HG03520 (cell line): ENCODE measurements around the gene IGFL2.
"Not testable (repeated sequence)": the region's sequence is repeated elsewhere in the genome, so short reads cannot be mapped to it uniquely, and the experiment has no call there.

Source experiments
- ATAC-seq: cut with Tn5 transposase; IDR thresholded peaks from one replicate; pipeline ENCODE4 v1.9.1; 2021; ENCODE audit warnings: mild to moderate bottlenecking, moderate library complexity; ENCODE audit not compliant: unreplicated experiment

Gene IGFL2

GRCh38 chr19:46186717-46187101, 38.7 kb downstream of the IGFL2 start:
- ATAC-seq, result no peak

DNA sequence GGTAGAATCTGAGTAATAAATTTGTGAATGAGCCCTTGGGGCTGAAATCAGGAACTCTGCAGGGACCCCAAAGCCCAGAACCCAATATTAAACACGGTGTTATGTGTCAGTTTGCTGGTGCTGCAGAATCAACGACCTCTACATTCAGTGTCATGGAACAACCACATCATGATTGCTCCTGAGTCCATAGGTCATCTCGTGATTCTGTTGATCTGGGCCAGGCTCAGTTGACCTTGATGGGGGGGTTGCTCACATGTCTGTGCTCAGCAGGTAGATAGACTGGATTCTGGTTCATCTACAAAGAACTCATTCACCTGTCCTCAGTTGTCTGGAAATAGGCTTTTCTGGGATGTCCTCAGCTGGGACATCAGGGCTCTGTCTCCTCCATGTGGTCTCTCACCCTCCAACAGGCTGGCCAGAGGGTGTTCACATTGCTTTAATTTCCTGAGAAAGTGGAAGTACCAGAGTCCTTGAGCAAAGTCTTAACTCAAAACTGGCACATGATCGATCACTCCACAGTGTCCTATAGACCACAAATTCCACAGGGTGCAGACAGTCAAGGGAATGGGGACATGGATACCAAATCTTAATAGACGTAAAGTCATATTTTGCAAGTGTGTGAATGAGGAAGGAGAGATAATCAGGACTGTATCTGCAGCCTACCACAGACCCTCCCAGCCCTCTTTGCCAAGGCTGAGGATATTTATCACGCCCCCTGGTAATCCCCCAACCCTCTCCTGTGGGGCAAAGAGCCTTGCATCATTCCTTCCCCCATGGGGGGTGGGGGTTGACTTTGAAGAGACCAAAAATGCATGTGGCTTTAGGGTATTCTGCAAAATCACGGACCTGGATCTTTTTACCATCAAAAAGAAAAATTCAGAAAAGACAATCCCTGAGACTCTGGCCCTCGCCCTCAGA, 42.2 kb downstream of the IGFL2 start:
- ATAC-seq, result no peak

DNA sequence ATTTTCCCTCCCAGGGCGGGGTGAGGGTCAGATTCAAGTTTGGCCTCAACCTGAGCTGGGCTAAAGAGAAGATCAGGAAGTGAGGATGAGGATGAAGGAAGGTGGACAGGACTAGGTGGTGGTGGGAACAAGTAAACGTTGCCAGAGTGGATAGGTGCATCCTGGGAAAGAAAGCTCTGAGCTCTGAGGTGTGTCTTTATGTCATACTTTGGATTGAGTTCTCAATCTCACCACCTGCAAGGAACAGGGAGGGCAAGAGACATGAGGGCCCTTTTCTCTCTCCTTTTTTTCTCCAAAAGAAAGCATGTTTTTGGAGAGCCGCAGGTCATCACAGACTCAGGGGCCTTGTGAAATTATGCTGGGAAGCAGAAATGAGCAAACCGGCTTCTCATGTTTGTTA, 43.3 kb downstream of the IGFL2 start:
- no peak for ATAC-seq

- no peak for ATAC-seq
Observed at GRCh38 chr19:46191972-46192371, 43.9 kb downstream of the IGFL2 start.

- ATAC-seq, result not testable (repeated sequence)
Observed at GRCh38 chr19:46192626-46192991, 44.6 kb downstream of the IGFL2 start.

DNA sequence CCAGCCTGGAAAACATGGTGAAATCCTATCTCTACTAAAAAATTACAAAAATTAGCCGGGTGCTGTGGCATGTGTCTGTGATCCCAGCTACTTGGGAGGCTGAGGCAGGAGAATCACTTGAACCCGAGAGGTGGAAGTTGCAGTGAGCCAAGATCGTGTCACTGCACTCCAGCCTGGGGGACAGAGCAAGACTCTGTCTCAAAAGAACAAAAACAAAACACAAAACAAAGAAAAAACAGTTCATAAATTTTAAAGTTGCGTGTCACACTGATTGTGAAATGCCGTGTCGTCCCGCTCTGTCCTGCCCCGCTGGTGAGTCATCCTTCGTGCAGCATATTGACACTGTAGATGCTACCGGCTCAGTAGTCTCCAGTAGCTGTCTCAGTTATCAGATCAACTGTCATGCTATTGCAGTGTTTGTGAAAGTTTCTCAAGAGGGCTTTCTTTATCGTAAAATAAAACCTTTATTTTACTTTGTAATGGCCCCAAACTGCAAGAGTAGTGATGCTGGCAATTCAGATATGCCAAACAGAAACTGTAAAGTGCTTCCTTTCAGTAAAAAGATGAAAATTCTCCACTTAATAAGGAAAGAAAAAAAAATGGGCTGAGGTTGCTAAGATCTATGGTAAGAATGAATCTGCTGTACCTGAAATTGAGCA, 45.1 kb downstream of the IGFL2 start:
- ATAC-seq, result no peak

DNA sequence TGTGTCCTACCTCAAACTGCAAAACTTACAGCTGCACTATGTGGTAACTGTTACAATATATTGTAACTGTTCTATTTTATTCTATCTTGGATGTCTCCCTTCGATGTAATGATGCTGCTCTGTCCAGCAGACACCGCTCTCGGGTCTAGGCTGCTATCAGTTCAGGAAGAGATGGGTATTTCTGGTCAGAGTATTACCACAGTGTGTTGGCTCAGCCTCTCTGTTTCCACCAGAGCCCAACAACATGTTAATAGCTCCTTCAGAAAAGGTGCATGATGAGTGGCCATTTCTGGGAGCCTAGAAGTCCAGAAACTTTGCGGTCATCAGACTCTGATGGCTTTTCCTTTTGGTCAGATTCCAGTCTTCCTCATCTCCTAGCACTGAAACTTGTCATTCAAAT, 45.6 kb downstream of the IGFL2 start:
- ATAC-seq, result no peak

DNA sequence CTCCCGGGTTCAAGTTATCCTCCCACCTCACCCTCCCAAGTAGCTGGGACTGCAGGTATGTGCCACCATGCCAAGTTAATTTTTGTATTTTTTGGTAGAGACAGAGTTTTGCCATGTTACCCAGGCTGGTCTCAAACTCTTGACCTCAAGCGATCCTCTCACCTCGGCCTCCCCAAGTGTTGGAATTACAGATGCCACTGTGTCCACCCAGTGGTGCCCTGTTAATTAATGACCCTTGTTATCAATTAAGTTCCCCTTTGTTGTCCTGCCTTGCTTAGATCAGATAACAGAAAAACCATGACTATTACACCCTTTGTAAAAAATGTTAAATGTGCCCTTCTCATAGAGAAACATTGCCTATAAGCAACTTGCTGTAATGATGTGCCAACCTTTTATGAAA, 47.1 kb downstream of the IGFL2 start:
- no peak for ATAC-seq

- not testable (repeated sequence) for ATAC-seq
Observed at GRCh38 chr19:46195919-46196318, 47.9 kb downstream of the IGFL2 start.

- ATAC-seq, result no peak
Observed at GRCh38 chr19:46196410-46197124, 48.5 kb downstream of the IGFL2 start.

GRCh38 chr19:46197314-46198070, 49.5 kb downstream of the IGFL2 start:
- ATAC-seq, result no peak

GRCh38 chr19:46198756-46199155, 50.7 kb downstream of the IGFL2 start:
- no peak for ATAC-seq

DNA sequence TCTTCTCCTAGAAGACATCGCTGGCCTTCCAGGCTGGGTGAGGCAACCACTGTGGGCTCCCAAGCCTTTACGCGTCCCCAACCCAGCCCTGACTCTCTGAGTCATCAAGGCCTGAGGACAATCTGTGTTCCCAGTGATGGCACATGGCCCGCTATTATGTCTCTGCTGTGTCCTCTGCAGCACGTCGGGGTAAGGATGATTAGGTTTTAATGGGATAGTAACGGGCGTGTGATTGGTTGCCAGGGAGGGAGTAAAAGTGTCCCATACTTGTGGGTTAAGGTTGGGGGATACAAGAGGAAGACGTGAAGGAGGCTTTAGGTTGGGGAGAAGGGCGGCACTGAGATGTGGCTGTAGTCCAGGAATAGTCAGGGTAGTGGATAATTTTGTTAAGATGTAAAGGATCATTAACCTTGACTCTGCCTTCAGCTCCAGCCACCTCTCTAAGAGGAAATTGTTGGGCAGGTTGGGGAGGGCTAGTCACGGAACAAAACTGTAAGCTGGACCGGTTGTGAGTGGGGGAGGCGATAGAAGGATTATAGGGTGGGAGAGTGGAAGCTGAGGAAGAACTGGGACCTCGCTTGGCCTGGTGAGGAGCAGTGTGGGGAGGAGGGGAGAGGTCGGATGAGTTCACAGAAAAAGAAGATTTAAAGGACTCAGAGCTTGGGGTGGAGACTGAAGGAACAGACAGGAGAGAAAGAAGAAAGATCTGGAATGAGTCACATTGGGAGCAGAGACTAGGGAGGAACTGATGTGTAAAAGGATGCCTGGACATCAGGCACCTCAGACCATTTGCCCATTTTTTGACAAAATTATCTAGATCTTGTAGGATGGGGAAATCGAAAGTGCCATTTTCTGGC, 53.6 kb downstream of the IGFL2 start:
- ATAC-seq, result no peak

GRCh38 chr19:46202426-46202825, 54.4 kb downstream of the IGFL2 start:
- ATAC-seq, result no peak

- ATAC-seq, result no peak
Observed at GRCh38 chr19:46202872-46203860, 55.1 kb downstream of the IGFL2 start.

DNA sequence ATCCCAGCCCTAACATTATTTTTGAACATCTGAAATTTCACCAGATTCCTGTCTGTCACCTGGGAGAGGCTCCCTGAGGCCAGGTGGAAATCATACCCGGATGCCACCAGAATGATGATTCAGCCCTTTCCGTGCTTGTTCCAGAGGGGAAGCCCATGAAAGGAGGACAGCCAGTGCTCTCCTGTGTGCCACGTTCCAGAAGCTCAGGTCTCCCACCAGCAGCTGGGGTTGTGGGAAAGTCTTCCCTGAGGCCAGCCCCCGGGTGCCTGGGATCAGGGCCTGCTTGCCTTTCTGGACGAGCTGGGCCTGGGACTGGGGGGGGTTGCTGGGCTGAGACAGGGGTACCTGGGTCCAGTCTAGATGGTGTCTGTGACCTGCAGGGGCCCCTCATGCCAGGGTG, 56.0 kb downstream of the IGFL2 start:
- ATAC-seq, result no peak

- ATAC-seq, result no peak
Observed at GRCh38 chr19:46205183-46205984, 57.3 kb downstream of the IGFL2 start.

DNA sequence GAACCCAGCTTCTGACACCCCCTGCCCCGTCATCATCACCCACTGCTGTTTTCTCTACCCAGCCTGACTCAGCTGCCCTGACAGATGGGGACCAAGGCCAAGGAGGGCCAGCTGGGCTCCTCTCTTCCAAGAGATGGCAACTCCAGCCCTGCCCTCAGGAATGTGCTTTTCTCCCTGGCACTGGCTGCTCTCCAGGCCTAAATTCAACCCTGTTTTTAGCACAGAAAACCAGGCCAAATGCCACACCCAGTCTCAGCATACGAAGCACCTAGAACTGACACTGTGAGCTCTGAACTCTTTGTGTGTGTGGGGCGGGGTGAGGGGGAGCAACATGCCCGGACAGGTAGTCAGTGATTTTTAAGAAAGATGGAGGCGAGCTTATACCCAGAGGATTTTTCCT, 58.1 kb downstream of the IGFL2 start:
- ATAC-seq, result no peak
